GM21526 (cell line): ENCODE data around the gene CA5A.
"Not testable (repeated sequence)": the region's sequence is repeated elsewhere in the genome, so short reads cannot be mapped to it uniquely, and the experiment has no call there.

Source experiments
- ATAC-seq: cut with Tn5 transposase; IDR thresholded peaks from one replicate; pipeline ENCODE4 v1.9.1; 2021; ENCODE audit warnings: moderate library complexity; ENCODE audit not compliant: unreplicated experiment, low FRiP score

CA5A gene

GRCh38 chr16:87900489-87900888, 35.8 kb downstream of the CA5A start:
- not testable (repeated sequence) for ATAC-seq

- no peak for ATAC-seq
These were observed 38.5 kb downstream of the CA5A start for GRCh38 chr16:87897521-87898505.

DNA sequence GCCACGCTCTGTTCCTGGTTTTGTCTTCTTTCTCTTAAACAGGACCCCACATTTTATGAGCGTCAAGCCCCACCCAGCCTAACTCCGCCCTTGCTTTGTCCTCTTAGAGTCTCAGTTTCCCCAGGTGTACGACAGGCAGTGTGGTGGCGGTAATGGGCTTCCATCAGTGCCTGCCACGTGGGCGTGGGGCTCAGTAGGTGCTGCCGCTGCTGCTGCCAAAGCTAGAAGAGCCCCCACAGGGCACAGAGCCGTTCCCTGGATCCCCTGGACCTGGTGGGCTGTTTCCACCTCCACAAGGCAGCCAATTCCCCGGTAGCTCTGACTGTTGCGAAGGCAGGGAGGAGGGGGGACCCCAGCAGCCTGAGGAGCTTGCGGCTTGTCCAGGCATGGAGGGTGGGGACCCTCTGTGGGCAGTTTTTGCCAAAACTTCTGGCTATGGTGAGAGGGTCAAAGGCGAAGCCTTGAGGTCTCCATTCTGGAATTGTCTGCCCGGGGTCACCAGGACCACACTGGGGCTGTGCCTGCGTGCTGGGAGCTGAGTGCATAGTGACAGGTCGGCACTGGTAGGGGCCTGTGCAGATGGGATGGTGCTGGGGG, 39.3 kb downstream of the CA5A start:
- not testable (repeated sequence) for ATAC-seq

GRCh38 chr16:87896176-87896890, 40.0 kb downstream of the CA5A start:
- ATAC-seq = not testable (repeated sequence)

GRCh38 chr16:87895641-87896141, 40.6 kb downstream of the CA5A start:
- ATAC-seq = no peak

- not testable (repeated sequence) for ATAC-seq
These were observed 42.3 kb downstream of the CA5A start for GRCh38 chr16:87894005-87894404.

DNA sequence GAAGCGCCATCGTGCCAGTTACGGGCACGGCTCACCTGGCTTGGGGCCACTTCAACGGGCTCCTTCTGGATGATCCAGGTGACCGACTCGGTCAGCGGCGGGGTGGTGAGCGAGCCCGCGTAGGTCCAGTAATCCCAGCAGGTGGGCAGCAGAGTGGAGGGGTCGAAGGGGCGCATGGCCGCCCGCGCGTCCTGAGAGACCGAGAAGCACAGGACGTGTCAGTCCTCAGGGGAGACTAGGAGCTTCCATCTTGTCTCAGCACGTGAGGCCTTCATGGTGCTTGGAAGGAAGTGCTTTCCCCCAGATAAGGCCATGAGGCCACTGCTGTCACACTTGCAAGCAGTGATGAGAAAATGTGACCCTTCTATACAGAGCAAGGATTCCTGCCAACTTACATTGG, 44.6 kb downstream of the CA5A start:
- no peak for ATAC-seq

- ATAC-seq = not testable (repeated sequence)
These were observed 46.6 kb downstream of the CA5A start for GRCh38 chr16:87889762-87890161.

GRCh38 chr16:87888346-87888745, 48.0 kb downstream of the CA5A start:
- ATAC-seq = not testable (repeated sequence)

DNA sequence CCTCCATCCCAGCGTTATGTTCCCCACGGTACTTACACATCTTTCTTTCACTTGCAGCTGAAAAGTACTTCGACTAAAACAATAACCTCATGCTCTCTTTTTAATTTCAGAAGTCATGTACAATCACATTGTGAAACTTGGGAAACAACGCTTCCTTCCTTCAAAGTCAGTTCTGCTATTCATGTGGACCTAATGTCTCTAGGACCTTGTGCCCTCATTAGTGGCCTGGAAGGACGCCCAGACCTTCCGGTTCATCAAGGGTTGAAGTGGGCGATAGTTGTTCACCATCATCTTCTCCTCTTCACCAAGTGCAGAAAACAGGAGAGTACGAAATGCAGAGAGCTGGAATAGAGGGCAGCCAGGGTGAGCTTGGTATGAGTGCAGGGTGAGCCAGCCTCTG, 48.4 kb downstream of the CA5A start:
- ATAC-seq = not testable (repeated sequence)

DNA sequence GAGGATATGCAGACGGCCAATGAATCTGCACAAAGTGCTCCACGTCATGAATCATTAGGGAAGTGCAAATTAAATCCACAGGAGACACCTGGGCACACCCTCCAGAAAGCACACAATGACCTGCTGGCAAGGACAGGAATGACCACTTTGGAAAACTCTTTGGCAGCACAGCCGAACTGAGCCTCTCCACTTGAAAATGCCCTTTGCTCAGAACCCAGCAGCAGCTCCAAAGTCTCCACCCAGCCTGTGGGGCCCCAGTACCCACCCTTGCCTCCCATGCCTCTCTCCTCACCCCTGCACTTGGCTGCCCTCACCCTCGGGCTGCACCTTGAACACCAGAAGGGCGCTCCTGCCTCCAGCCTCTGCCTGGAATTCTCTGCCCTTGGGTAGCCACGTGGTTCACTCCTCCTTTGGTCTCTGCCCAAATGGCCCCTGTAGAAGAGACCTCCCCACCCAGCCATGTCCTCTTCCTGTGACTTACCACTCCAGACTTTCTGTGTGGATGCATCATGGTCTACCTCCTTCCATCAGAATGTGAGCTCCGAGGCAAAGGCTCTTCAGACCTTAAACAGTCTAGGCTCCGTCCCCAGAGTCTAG, 50.9 kb downstream of the CA5A start:
- not testable (repeated sequence) for ATAC-seq

DNA sequence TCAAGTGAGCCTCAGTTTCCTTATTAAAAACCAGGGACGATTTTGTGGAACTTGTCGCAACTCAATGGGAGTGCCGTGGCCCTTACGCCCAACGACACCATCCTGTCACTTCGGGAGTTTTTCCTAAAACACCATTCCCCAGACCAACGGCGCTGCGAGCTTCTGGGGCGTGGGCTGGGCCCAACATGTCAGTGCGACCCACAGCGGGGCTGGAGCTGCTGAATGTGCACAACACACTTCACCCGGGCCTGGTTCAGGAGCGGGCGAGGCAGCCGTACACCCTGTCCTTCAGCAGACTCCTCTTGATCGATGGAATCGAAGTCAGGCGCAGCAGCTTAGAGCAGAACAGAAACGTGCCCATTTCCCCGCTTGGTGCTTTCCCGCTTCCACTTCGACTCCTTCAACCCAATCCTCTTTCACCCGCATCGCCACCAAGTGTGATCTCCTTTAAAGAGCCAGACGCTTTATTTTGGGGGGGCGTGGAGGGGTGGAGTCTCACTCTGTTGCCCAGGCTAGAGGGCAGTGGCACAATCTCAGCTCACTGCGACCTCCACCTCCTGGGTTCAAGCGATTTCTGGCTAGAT, 53.8 kb downstream of the CA5A start:
- no peak for ATAC-seq

DNA sequence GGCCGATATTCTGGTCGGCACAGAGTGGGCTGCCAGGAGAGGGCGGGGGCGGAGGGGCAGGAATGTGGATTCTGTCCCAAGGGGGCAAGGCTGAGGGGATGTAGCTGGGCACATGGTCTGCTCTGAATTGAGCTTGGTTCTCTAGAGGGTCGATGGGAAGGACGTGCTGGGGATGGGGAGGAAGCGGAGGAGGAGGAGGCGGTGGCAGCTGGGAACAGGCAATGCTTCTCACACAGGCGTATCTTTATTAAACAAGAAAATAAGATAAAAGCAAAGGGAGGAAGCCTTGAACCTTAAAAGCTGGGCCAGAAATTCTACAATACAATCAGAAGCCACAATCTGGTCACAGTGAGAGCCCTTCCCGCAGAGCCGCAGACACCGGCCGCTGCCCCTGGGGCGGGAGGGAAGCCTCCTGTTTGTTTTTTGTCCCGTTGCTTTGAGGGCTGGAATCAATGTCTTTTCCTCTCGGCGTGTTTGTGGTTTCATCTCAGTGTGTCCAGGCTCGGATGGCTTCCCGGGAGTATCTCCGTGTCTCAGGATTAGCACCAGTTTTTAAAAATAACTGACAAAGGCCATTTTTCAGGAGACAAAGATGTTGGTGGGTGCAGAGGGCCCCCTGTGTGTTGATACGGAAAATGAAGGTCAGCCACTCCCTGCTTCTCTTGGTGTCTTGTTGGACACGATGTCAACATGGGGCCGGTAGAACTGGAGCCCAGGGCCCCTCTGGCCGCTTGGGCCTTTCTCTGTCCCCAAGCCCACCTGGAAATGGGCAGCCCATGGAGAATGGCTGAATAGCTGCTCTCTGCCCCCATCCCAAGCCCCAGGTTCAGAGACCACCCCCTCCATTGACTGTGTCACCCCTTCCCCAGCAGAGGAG, 54.8 kb downstream of the CA5A start:
- ATAC-seq = no peak

DNA sequence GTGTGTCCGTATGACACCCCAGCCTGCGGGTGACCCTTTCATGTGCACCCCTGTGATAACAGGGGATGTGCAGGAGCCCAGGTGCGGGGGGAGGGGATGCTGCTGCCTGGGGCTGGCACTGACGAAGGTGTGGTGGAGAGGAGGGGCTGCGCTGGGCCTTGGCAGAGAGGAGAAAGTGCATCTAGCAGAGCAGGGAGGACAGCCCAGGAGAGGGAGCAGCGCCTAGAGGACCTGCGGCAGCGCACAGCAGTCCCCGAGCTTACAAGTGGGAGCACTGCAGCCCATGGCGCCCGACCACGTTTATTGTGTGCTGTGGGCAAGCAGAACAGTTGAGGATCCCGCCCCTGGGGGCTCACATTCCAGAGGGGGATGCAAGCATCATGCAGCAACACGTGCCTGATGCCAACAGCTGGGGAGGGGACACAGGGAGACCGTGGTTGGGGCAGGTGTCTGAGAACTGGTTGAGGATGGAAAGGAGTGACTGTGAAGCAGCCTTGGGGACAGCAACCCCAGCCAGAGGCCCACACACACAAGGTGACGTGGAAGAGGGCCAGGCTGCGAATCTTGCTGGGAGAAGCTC, 56.1 kb downstream of the CA5A start:
- ATAC-seq = no peak

DNA sequence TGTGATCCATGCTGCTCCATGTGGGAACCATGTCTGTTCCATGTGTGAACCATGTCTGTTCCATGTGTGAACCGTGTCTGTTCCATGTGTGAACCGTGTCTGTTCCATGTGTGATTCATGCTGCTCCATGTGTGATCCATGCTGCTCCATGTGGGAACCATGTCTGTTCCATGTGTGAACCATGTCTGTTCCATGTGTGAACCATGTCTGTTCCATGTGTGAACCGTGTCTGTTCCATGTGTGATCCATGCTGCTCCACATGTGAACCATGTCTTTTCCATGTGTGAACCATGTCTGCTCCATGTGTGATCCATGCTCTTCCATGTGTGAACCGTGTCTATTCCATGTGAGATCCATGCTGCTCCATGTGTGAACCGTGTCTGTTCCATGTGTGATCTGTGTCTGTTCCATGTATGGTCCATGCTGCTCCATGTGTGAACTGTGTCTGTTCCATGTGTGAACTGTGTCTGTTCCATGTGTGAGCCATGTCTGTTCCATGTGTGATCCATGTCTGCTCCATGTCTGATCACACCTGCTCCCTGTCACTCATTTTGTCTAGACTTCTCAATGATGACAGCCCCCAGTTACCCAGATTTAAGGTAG, 56.8 kb downstream of the CA5A start:
- not testable (repeated sequence) for ATAC-seq

GRCh38 chr16:87878704-87879103, 57.6 kb downstream of the CA5A start:
- no peak for ATAC-seq

GRCh38 chr16:87877942-87878507, 58.3 kb downstream of the CA5A start:
- no peak for ATAC-seq
